ENCODE data around the gene SH3TC2.

DNA sequence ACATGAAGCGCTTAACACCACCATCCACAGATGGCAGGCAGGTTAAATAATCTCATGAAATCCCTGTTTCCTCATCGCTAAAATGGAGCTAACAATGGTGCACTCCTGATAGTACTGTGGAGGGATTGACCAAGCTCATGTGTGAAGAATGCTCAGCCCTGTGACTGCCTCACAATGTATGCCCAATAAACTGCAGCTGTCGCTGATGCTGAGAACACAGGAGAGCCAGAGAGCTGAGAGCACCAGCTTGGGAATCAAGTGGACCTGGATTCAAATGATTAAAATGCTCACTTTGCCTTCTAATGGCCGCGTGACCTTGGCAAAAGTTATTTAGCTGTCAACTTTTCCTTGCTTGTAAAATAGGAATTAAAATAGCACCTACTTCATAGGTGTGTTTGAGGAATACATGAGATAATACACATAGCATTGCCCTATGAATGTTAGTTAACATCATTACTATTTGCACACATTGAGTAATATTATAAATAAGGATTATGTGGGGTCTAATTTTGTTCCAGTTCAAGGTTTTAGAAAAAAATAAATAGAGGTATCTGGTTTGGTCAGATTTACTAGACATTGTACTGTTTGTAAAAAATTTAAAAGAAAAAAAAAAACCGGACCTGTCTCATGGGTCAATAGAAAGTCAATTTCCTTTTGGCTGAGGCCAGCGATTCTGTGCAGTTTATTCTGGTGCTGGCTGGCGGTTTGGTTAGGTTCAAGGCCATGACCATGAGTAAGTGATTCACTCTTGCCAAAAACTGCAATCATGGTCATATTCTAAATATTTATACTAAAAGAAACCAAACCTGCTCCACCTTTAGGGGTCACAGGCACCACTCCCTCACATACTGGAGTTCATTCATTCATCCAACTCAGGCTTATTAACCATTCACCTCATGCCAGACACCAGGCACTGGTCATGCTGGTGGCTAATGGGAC lies 101.3 kb downstream of the SH3TC2 start:
- TF ChIP-seq, protein P1, sequence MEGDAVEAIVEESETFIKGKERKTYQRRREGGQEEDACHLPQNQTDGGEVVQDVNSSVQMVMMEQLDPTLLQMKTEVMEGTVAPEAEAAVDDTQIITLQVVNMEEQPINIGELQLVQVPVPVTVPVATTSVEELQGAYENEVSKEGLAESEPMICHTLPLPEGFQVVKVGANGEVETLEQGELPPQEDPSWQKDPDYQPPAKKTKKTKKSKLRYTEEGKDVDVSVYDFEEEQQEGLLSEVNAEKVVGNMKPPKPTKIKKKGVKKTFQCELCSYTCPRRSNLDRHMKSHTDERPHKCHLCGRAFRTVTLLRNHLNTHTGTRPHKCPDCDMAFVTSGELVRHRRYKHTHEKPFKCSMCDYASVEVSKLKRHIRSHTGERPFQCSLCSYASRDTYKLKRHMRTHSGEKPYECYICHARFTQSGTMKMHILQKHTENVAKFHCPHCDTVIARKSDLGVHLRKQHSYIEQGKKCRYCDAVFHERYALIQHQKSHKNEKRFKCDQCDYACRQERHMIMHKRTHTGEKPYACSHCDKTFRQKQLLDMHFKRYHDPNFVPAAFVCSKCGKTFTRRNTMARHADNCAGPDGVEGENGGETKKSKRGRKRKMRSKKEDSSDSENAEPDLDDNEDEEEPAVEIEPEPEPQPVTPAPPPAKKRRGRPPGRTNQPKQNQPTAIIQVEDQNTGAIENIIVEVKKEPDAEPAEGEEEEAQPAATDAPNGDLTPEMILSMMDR (IDR thresholded peaks at IDR 0.05) = no peak
- no peak for TF ChIP-seq EZH2 (IDR thresholded peaks at IDR 0.05)
